Pancreas (tissue), 10 donors: ENCODE data around the gene SLC6A20. TPM values are rescaled to one million over a fixed set of nuclear protein-coding genes. Genes with fewer than 3 reads are reported as not detected.

Source experiments
- ATAC-seq, 4 donors: fragments of 200-7000 bp; cut with Tn5 transposase; one replicate each; pipeline versions ENCODE4 v1.8.0 to v1.9.1; 2020; ENCODE audit warnings: mild to moderate bottlenecking in 4 of 4, moderate library complexity in 4 of 4
- DNase-seq, 6 donors: peaks; one replicate each; pipeline ENCODE4 v3.0.0-alpha.2; 2020
- FAIRE-seq: peaks from 2 replicates; lab custom pipeline; 2012; peaks lifted over from hg19 to GRCh38; lab: Jason Lieb, UNC
- H3K27ac ChIP-seq, 4 donors: fragments of 200-600 bp; sonication (generic); 1 replicate in 3 of 4; 2 replicates in 1 of 4; pipeline versions ENCODE4 v1.5.0 to v1.8.0; 2020
- H3K27me3 ChIP-seq, 4 donors: fragments of 200-600 bp; one replicate each; pipeline ENCODE4 v1.8.0; 2021
- H3K36me3 ChIP-seq, 3 donors: fragments of 200-600 bp; sonication (generic) in 1 of 3; one replicate each; pipeline versions ENCODE4 v1.5.0 to v1.8.0; 2020 to 2021
- H3K4me1 ChIP-seq, 3 donors: fragments of 200-600 bp; one replicate each; pipeline ENCODE4 v1.8.0; 2021
- H3K4me3 ChIP-seq, 4 donors: fragments of 200-600 bp; sonication (generic) in 2 of 4; one replicate each; pipeline versions ENCODE4 v1.5.0 to v1.8.0; 2020 to 2021
- H3K9me3 ChIP-seq, 4 donors: fragments of 200-600 bp; one replicate each; pipeline ENCODE4 v1.8.0; 2021
- WGBS, 2 donors: extraction: QIAGEN DNeasy Blood & Tissue Kit; methylation state at CpG; one replicate each; pipeline ENCODE4 v1.1.7; 2013; 5-methylcytosine and 5-hydroxymethylcytosine counted together
- intact Hi-C, 3 donors: fragments of 100-400 bp; cut with DNase I; formaldehyde crosslinking; loops; one replicate each; pipeline versions ENCODE4 v1.11.1 to v1.14.2; 2022
- polyA plus RNA-seq, 2 donors: library from polyadenylated mRNA; stranded (reverse); fragments of 200-250 nt; gene quantifications; one replicate each; pipeline ENCODE4 v1.2.3, GENCODE V29; 2013
- total RNA-seq, 6 donors: library from RNA; stranded (reverse); fragmentation: NEBNext Ultra II Directional in 4 of 6; extraction: Animal tissue kit (Norgen Biotek cat#: 25700) in 4 of 6; gene quantifications; one replicate each; pipeline versions ENCODE4 v1.2.1 to v1.2.4, GENCODE V29; 2021 to 2023
- TF ChIP-seq, protein P1 (sequence below), 4 donors: fragments of 200-600 bp; sonication (generic) in 3 of 4; IDR thresholded peaks; one replicate each; pipeline versions ENCODE4 v1.5.0 to v1.8.0; 2021; ENCODE audit warnings: antibody characterized with exemption in 4 of 4
- donor health status: healthy with polysubstance abuse.
- donor health status: DM: no; HTN: no; CAD: no; lungs with moderate emphysema.
- donor health status: DM: no; HTN: no; CAD: no.
- donor health status: control.
- donor health status: control.
- donor health status: Bipolar disorder and iron deficiency.
- donor health status: DM: yes; HTN: yes; CAD: no.
- donor health status: DM: no; HTN: no; CAD: no.
- donor health status: DM: no; HTN: no; CAD: no.
- donor health status: DM: yes; HTN: yes; CAD: no.

Gene SLC6A20
- total and polyA plus RNA-seq, 8 donors: 3.1 to 11.3 (median 5.7) TPM

- Histone ChIP-seq H3K27ac (no peak overlapping the region), H3K9me3 (no peaks in the 10 kb centered on the region), H3K36me3 (peaks cover 4 to 29% (median 5%) of the 10 kb centered on the region in 3 donors), H3K27me3 (no peaks in the 10 kb centered on the region), H3K4me3 (no peak overlapping the region), H3K4me1 (no peaks in the 10 kb centered on the region)
- intact Hi-C loops: no loop called here
- WGBS, 2 donors: 84 to 90% methylated on average over 4 of the region's 4 CpGs
- ATAC-seq: no peak
- FAIRE-seq: no peak
- no peak for DNase-seq
- TF ChIP-seq, protein P1, sequence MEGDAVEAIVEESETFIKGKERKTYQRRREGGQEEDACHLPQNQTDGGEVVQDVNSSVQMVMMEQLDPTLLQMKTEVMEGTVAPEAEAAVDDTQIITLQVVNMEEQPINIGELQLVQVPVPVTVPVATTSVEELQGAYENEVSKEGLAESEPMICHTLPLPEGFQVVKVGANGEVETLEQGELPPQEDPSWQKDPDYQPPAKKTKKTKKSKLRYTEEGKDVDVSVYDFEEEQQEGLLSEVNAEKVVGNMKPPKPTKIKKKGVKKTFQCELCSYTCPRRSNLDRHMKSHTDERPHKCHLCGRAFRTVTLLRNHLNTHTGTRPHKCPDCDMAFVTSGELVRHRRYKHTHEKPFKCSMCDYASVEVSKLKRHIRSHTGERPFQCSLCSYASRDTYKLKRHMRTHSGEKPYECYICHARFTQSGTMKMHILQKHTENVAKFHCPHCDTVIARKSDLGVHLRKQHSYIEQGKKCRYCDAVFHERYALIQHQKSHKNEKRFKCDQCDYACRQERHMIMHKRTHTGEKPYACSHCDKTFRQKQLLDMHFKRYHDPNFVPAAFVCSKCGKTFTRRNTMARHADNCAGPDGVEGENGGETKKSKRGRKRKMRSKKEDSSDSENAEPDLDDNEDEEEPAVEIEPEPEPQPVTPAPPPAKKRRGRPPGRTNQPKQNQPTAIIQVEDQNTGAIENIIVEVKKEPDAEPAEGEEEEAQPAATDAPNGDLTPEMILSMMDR (IDR thresholded peaks at IDR 0.05): no peak
Measured at GRCh38 chr3:45730409-45731154, 65.8 kb downstream of the SLC6A20 start.

DNA sequence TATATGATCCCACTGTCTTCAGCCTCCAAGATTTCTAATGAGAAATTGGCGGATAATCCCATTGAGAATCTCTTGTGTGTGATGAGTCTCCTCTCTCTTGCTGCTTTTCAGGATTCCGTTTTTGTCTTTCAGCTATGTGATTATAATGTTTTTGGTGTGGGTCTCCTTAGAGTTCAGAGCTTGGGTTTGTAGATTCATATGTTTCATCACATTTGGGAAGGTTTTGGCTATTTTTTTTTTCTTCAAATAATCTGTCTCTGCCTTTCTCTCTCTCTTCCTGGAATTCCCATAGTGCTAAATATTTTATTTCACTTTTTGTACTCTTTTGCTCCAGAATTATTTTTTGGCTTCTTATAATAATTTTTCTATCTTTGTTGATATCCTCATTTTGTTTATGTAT lies 66.7 kb downstream of the SLC6A20 start:
- TF ChIP-seq, protein P1 (IDR thresholded peaks at IDR 0.05): no peak
- no peaks in the 10 kb centered on the region for H3K4me1 ChIP-seq
- intact Hi-C loops: no loop called here
- H3K27me3 ChIP-seq: no peaks in the 10 kb centered on the region
- H3K36me3 ChIP-seq: peaks cover 0 to 19% (median 4%) of the 10 kb centered on the region in 3 donors
- no peaks in the 10 kb centered on the region for H3K9me3 ChIP-seq
- H3K27ac ChIP-seq: no peak overlapping the region
- FAIRE-seq: no peak
- no peak for ATAC-seq
- H3K4me3 ChIP-seq: no peak overlapping the region
- WGBS, 2 donors: 96 to 100% methylated on average over 2 of the region's 2 CpGs
- no peak for DNase-seq

DNA sequence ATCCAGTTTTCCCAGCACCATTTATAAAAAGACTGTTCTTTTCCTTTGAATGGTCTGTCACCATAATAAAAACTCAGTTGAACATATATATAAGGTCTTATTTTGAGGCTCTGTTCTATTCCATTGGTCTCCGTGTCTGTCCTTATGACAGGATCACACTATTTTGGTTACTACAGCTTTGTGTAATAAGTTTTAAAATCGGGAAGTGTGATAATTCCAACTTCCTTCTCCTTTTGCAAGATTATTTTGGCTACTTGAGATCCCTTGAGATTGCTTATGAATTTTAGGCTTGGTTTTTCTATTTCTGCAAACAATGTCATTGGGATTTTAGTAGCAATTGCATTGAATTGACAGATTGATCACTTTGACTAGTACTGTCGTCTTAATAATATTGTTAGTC lies 71.4 kb downstream of the SLC6A20 start:
- no peaks in the 10 kb centered on the region for H3K27me3 ChIP-seq
- no peaks in the 10 kb centered on the region for H3K9me3 ChIP-seq
- H3K27ac ChIP-seq: no peak overlapping the region
- H3K4me1 ChIP-seq: peaks cover 0 to 5% (median under 1%) of the 10 kb centered on the region in 3 donors
- DNase-seq (no peak), FAIRE-seq (no peak), ATAC-seq (no peak)
- TF ChIP-seq, protein P1 (IDR thresholded peaks at IDR 0.05): no peak
- intact Hi-C loops: no loop called here
- H3K4me3 ChIP-seq: no peak overlapping the region
- WGBS, 2 donors: 91 to 95% methylated on average over 3 of the region's 3 CpGs
- peaks cover 0 to 10% (median 9%) of the 10 kb centered on the region in 3 donors for H3K36me3 ChIP-seq

DNA sequence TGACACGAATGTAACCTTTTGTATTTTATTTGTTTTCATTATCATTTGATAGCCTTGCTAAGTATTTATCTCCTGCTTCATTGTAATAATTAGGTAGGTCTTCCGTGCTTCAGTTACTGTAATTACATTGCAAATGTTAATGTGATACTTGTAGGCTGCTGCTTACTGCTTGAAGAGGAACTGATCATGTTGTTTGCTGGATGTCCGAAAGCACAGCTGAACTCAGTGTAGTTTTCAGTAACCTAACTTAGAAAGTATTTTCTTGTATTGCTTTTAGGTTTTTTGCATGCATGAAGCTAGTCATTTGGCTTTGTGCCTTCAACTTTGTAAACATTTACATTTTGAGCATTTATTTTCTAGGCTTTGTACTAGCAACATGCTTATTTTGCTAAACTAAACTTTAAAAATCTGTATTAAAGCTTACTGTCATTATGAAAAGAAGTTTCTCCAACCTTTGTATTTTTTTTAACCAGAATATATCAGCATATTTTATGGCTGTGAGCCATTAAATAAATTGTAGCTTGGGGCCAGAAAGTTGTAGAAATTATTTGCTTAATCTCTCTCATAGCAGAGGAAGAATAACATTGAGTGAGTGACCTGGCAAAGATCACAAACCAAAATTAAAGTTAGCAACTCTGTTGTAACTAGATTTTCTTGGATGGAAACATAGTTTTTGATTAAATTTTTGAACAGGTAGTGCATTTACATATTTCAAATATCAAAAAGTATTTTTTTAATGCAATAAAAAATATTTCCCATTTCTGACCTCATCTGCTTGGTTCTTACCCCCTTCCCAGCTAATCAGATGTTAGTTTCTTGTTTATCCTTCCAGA lies 76.5 kb downstream of the SLC6A20 start:
- intact Hi-C loops: no loop called here
- peaks cover 0 to 19% (median 13%) of the 10 kb centered on the region in 3 donors for H3K36me3 ChIP-seq
- FAIRE-seq: no peak

More for the DNA sequence above, 76.5 kb downstream of the SLC6A20 start:
- H3K9me3 ChIP-seq: no peaks in the 10 kb centered on the region
- peaks cover 0 to 13% (median 12%) of the 10 kb centered on the region in 3 donors for H3K4me1 ChIP-seq
- H3K27ac ChIP-seq: no peak overlapping the region
- 32 to 37% methylated on average over 3 of the region's 3 CpGs for WGBS, 2 donors
- ATAC-seq (peak in 1 of 4 donors; percentile 30), DNase-seq (no peak)
- TF ChIP-seq, protein P1 (IDR thresholded peaks at IDR 0.05): no peak
- no peaks in the 10 kb centered on the region for H3K27me3 ChIP-seq
- H3K4me3 ChIP-seq: no peak overlapping the region
